Loucy (cell line): ENCODE data around the gene ZNF730.
"Not testable (repeated sequence)": the region's sequence is repeated elsewhere in the genome, so short reads cannot be mapped to it uniquely, and the experiment has no call there.

Experiments
- H2AFZ ChIP-seq: fragments of 200-600 bp; sonication (generic); 2 replicates; pipeline ENCODE4 v1.6.0; 2016; ENCODE audit warnings: antibody characterized with exemption, mild to moderate bottlenecking, low read length, moderate library complexity
- H3F3A ChIP-seq: fragments of 200-600 bp; 2 replicates; pipeline ENCODE4 v1.6.0; 2016; ENCODE audit warnings: antibody characterized with exemption, low read depth, mild to moderate bottlenecking
- H3K27me3 ChIP-seq: fragments of 200-600 bp; sonication (generic); 2 replicates; pipeline ENCODE4 v1.6.1; 2014; ENCODE audit warnings: low read length, mild to moderate bottlenecking; ENCODE audit not compliant: insufficient read depth, poor library complexity, severe bottlenecking
- H3K36me3 ChIP-seq: fragments of 200-600 bp; sonication (generic); 2 replicates; pipeline ENCODE4 v1.6.1; 2016; ENCODE audit warnings: low read length; ENCODE audit not compliant: insufficient read depth
- H3K4me1 ChIP-seq: fragments of 200-600 bp; sonication (generic); 2 replicates; pipeline ENCODE4 v1.5.1; 2014; ENCODE audit warnings: low read length, mild to moderate bottlenecking; ENCODE audit not compliant: insufficient read depth, poor library complexity, severe bottlenecking
- H3K4me2 ChIP-seq: fragments of 200-600 bp; sonication (generic); 2 replicates; pipeline ENCODE4 v1.6.0; 2014; ENCODE audit warnings: antibody characterized with exemption, low read length, low read depth, mild to moderate bottlenecking; ENCODE audit not compliant: poor library complexity, severe bottlenecking
- H3K4me3 ChIP-seq: fragments of 200-600 bp; sonication (generic); 2 replicates; pipeline ENCODE4 v1.5.1; 2014; ENCODE audit warnings: low read length, mild to moderate bottlenecking, mixed read lengths; ENCODE audit not compliant: poor library complexity, severe bottlenecking
- H3K79me2 ChIP-seq: fragments of 200-600 bp; sonication (generic); 2 replicates; pipeline ENCODE4 v1.6.1; 2014; ENCODE audit warnings: low read length; ENCODE audit not compliant: insufficient read depth
- H3K9ac ChIP-seq: fragments of 200-600 bp; sonication (generic); 2 replicates; pipeline ENCODE4 v1.6.0; 2014; ENCODE audit warnings: mild to moderate bottlenecking, low read depth, low read length, moderate library complexity; ENCODE audit not compliant: poor library complexity, severe bottlenecking
- H3K9me2 ChIP-seq: fragments of 200-600 bp; sonication (generic); replicated peaks from 2 replicates; pipeline ENCODE4 v1.6.1; 2016; ENCODE audit warnings: low read depth, low read length, mixed read lengths
- H3K9me3 ChIP-seq: fragments of 200-600 bp; sonication (generic); 2 replicates; pipeline ENCODE4 v1.6.1; 2014; ENCODE audit warnings: mild to moderate bottlenecking, antibody characterized with exemption, low read length, low read depth; ENCODE audit not compliant: insufficient read depth
- H4K20me1 ChIP-seq: fragments of 200-600 bp; sonication (generic); 2 replicates; pipeline ENCODE4 v1.6.0; 2014; ENCODE audit warnings: antibody characterized with exemption, low read length, mild to moderate bottlenecking; ENCODE audit not compliant: insufficient read depth, poor library complexity, severe bottlenecking
- EZH2phosphoT487 ChIP-seq: fragments of 200-600 bp; IDR thresholded peaks from 2 replicates; pipeline ENCODE4 v1.6.1; 2018; ENCODE audit warnings: antibody characterized with exemption, mild to moderate bottlenecking, moderate library complexity, borderline replicate concordance
- TF ChIP-seq, protein P1 (sequence below): fragments of 200-600 bp; sonication (generic); conservative IDR thresholded peaks from 2 replicates; pipeline ENCODE4 v1.5.1; 2014; ENCODE audit warnings: mild to moderate bottlenecking, antibody characterized with exemption, low read length

ZNF730 gene

DNA sequence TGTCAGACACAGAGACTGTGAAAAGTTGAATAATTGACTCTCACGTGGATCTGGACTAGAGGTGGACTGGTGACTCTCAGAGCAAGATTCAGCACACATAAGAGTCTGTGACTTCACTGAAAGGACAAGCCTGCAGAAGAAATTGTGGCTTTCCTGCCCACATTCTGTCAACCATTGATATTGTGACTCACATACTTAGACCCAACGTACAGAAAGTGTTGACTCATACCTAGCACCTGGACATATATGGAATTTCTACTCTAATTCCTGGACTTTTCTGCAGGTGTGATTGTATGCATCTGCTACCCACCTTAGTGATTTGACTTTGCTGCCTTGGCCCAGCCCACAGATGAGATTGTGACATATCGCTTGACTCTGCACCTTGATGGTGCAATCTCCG, 15.6 kb upstream of the ZNF730 start:
- Histone ChIP-seq H3K9me2 (no peaks in the 10 kb centered on the region), H3K27me3 (no peaks in the 10 kb centered on the region), H3K79me2 (no peaks in the 10 kb centered on the region), H3F3A (no peaks in the 10 kb centered on the region), H2AFZ (no peak overlapping the region), H3K9ac (no peak overlapping the region), H3K4me3 (no peak overlapping the region), H4K20me1 (no peaks in the 10 kb centered on the region), H3K4me1 (no peaks in the 10 kb centered on the region), H3K36me3 (no peaks in the 10 kb centered on the region), H3K9me3 (peaks cover 6% of the 10 kb centered on the region; the same call in 1 of the 2 replicates), H3K4me2 (no peak overlapping the region)
- no peak for TF ChIP-seq EZH2phosphoT487
- TF ChIP-seq, protein P1, sequence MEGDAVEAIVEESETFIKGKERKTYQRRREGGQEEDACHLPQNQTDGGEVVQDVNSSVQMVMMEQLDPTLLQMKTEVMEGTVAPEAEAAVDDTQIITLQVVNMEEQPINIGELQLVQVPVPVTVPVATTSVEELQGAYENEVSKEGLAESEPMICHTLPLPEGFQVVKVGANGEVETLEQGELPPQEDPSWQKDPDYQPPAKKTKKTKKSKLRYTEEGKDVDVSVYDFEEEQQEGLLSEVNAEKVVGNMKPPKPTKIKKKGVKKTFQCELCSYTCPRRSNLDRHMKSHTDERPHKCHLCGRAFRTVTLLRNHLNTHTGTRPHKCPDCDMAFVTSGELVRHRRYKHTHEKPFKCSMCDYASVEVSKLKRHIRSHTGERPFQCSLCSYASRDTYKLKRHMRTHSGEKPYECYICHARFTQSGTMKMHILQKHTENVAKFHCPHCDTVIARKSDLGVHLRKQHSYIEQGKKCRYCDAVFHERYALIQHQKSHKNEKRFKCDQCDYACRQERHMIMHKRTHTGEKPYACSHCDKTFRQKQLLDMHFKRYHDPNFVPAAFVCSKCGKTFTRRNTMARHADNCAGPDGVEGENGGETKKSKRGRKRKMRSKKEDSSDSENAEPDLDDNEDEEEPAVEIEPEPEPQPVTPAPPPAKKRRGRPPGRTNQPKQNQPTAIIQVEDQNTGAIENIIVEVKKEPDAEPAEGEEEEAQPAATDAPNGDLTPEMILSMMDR = no peak

DNA sequence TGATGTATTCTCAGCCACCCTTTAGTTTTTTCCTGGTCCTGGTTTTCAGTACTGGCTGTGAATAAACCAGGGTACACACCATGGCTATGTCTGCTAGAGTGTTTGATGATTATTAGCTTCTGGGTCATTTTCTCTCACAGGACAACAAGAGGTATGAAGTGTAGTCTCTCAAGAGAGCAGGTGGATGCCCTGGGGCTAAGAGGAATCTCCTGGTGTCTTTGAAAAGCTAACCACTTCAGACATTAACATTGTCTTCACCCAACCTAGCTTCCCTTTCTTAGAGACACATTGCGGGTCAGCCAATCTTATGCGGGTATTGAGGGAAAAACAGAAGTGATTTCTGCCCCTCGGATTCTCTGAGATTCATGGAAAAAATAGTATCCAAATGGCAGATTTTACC, 1.6 kb downstream of the ZNF730 start:
- peaks cover 7% of the 10 kb centered on the region for H3K4me1 ChIP-seq
- H3K9ac ChIP-seq = peak overlapping the region; percentile 90
- H2AFZ ChIP-seq = no peak overlapping the region
- no peaks in the 10 kb centered on the region for H3K9me3 ChIP-seq
- peak overlapping the region; percentile 85 for H3K4me3 ChIP-seq
- H3K27me3 ChIP-seq = no peaks in the 10 kb centered on the region
- no peak for TF ChIP-seq EZH2phosphoT487
- TF ChIP-seq, protein P1 = no peak
- H4K20me1 ChIP-seq = no peaks in the 10 kb centered on the region
- peak overlapping the region; percentile 77 for H3K4me2 ChIP-seq
- H3K36me3 ChIP-seq = no peaks in the 10 kb centered on the region
- peaks cover 19% of the 10 kb centered on the region; the same call in 1 of the 2 replicates for H3K79me2 ChIP-seq
- H3K9me2 ChIP-seq = no peaks in the 10 kb centered on the region
- H3F3A ChIP-seq = no peaks in the 10 kb centered on the region

DNA sequence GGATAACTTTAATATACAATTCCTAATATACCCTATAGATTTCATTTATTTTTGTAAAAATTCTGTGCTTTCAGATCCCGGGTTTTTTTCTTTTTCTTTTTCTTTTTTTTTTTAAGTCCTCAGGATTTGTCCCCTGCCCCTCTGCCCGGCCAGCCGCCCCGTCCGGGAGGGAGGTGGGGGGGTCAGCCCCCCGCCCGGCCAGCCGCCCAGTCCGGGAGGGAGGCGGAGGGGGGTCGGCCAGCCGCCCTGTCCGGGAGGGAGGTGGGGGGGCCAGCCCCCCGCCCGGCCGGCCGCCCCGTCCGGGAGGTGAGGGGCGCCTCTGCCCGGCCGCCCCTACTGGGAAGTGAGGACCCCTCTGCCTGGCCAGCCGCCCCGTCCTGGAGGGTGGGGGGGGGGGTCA, 17.4 kb downstream of the ZNF730 start:
- H3K9ac ChIP-seq, H3K4me3 ChIP-seq, H3K9me2 ChIP-seq, H3K27me3 ChIP-seq, H3K4me1 ChIP-seq, H3K9me3 ChIP-seq, H2AFZ ChIP-seq, H3K4me2 ChIP-seq, H3K36me3 ChIP-seq, H3K79me2 ChIP-seq, H3F3A ChIP-seq, H4K20me1 ChIP-seq: not testable (repeated sequence)

DNA sequence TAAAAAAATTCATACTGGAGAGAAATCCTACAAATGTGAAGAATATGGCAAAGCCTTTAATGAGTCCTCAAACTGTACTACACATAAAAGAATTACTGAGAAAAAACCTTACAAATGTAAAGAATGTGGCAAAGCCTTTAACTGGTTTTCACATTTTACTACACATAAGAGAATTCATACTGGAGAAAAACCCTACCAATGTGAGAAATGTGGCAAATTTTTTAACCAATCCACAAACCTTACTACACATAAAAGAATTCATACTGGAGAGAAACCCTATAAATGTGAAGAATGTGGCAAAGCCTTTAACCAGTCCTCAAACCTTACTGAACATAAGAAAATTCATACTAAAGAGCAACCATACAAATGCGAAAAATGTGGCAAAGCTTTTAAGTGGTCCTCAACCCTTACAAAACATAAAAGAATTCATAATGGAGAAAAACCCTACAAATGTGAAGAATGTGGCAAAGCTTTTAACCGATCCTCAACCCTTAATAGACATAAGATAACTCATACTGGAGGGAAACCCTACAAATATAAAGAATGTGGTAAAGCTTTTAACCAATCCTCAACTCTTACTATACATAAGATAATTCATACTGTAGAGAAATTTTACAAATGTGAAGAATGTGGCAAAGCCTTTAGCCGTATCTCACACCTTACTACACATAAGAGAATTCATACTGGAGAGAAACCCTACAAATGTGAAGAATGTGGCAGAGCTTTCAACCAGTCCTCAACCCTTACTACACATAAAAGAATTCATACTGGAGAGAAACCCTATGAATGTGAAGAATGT, 29.0 kb downstream of the ZNF730 start:
- Histone ChIP-seq H3K4me1 (no peaks in the 10 kb centered on the region), H3K36me3 (no peaks in the 10 kb centered on the region), H3F3A (no peaks in the 10 kb centered on the region), H3K4me3 (no peak overlapping the region), H3K9me2 (no peaks in the 10 kb centered on the region), H3K9ac (no peak overlapping the region), H3K4me2 (no peak overlapping the region), H4K20me1 (no peaks in the 10 kb centered on the region), H3K9me3 (peaks cover 16% of the 10 kb centered on the region; the same call in 1 of the 2 replicates), H3K79me2 (no peaks in the 10 kb centered on the region), H3K27me3 (no peaks in the 10 kb centered on the region), H2AFZ (no peak overlapping the region)
- TF ChIP-seq, protein P1 = no peak
- no peak for TF ChIP-seq EZH2phosphoT487
